Muscle of leg (tissue), 11 donors: ENCODE results near the gene MAPK8. TPM values are rescaled to one million over a fixed set of nuclear protein-coding genes. Genes with fewer than 3 reads are reported as not detected.

Experiments
- DNase-seq: peaks from one replicate; pipeline ENCODE4 v3.0.0; 2013
- H3K27ac ChIP-seq: one replicate; pipeline ENCODE4 v1.5.1; 2013; ENCODE audit warnings: mild to moderate bottlenecking, low read length, control low read depth
- H3K27me3 ChIP-seq: one replicate; pipeline ENCODE4 v1.6.1; 2013; ENCODE audit warnings: low read length; ENCODE audit not compliant: control insufficient read depth, insufficient read depth
- H3K36me3 ChIP-seq: one replicate; pipeline ENCODE4 v1.6.1; 2013; ENCODE audit warnings: low read length; ENCODE audit not compliant: control insufficient read depth, insufficient read depth
- H3K4me1 ChIP-seq: one replicate; pipeline ENCODE4 v1.6.1; 2013; ENCODE audit warnings: low read length; ENCODE audit not compliant: control insufficient read depth, insufficient read depth
- H3K4me3 ChIP-seq: one replicate; pipeline ENCODE4 v1.5.1; 2013; ENCODE audit warnings: low read length, control low read depth
- H3K9me3 ChIP-seq: replicated peaks from 2 replicates; pipeline ENCODE4 v1.6.1; 2013; ENCODE audit warnings: low read depth, low read length; ENCODE audit not compliant: control insufficient read depth
- WGBS: methylation state at CpG from one replicate; pipeline ENCODE4 v1.1.5; 2013; ENCODE audit warnings: missing lambda C conversion rate; ENCODE audit not compliant: insufficient coverage; 5-methylcytosine and 5-hydroxymethylcytosine counted together
- polyA plus RNA-seq, 8 donors: library from polyadenylated mRNA; unstranded; fragments of 120-200 nt; gene quantifications; one replicate each; pipeline versions ENCODE4 v1.2.1 to v1.2.3, GENCODE V29; 2013; ENCODE audit warnings: inconsistent platforms in 1 of 8, low replicate concordance in 1 of 8; ENCODE audit not compliant: insufficient read length in 8 of 8, insufficient read depth in 1 of 8
- total RNA-seq: library from RNA; stranded (reverse); fragments of 120-200 nt; gene quantifications from one replicate; pipeline ENCODE4 v1.2.4, GENCODE V29; 2013

Gene MAPK8
- total and polyA plus RNA-seq, 9 donors: 26.0 to 45.5 (median 32.2) TPM

DNA sequence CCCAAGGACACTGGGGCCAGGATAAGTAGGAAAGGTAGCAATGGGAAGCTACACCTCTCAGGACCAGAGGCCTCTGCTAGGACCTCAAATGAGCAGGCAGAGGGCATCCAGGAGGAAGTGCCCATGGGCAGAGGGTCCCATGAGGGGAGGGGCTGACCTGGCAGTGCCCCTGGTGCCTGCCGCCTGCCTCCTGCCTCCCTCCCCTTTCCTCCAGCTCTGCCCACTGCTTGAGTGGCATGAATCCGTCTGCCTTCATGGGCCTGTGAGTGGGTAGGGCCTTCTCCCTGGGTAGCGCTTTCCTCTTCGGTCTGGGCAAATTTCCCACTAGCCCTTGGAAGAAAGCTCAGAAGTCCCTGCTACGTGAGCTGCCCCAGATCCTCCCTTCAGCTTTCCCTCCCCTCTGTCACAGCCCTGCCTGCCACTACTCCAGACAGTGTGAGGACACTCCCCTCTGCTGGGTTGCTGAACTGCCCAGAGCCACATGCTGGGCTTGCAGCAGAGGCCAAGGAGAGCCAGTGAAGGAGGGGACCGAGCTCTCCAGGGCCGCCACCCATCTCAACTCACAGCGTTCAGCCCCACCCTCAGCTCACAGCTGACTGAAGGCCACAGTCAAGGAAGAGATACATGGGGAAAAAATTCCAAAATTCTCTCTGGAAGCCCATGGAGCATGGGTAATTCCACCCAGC is 157.0 kb downstream of the MAPK8 start:
- Histone ChIP-seq H3K27me3 (peaks cover 25% of the 10 kb centered on the region), H3K4me3 (no peak overlapping the region), H3K9me3 (no peaks in the 10 kb centered on the region), H3K36me3 (no peaks in the 10 kb centered on the region), H3K27ac (no peak overlapping the region), H3K4me1 (peaks cover 30% of the 10 kb centered on the region)
- 24% methylated on average over 3 of the region's 8 CpGs for whole genome bisulfite sequencing
- no peak for DNase-seq

DNA sequence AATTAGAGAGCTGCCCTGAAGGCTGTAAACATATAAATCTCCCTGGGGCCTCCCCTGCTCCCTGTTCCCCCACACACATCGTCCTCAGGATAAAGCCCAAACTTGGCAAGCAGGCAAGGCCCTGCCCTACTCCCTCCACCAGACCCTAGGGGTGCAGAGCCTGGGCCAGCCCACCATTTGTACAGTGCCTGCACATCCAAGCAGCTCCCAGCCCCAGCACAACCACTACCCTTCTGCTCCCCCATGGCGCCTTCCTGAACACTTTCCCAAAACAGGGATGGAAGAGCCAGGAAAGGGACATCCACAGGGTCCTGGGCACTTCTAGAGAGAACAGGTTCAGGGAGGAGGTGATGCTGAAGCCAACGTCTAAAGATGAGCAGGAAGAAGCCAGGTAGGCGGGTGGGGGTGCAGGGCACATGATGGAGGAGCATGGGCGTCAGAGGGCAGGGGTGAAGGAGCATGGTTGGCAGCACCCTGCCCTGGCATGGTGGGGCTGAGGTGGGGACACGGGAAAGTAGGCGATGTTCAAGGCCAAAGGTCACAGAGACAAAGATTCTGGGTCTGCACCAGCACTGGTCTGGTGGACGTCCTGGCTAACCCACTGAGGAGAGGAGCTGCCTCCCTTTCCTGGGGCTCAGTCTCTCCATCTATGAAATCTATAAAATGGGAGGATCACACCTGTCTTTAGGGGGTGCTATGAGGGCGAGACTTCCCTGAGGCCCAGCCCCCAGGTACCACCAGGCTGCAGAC is 157.8 kb downstream of the MAPK8 start:
- Histone ChIP-seq H3K36me3 (no peaks in the 10 kb centered on the region), H3K27me3 (peaks cover 27% of the 10 kb centered on the region), H3K4me1 (peaks cover 30% of the 10 kb centered on the region), H3K4me3 (no peak overlapping the region), H3K27ac (no peak overlapping the region), H3K9me3 (no peaks in the 10 kb centered on the region)
- DNase-seq: no peak
- 82% methylated on average over 6 of the region's 9 CpGs for WGBS

DNA sequence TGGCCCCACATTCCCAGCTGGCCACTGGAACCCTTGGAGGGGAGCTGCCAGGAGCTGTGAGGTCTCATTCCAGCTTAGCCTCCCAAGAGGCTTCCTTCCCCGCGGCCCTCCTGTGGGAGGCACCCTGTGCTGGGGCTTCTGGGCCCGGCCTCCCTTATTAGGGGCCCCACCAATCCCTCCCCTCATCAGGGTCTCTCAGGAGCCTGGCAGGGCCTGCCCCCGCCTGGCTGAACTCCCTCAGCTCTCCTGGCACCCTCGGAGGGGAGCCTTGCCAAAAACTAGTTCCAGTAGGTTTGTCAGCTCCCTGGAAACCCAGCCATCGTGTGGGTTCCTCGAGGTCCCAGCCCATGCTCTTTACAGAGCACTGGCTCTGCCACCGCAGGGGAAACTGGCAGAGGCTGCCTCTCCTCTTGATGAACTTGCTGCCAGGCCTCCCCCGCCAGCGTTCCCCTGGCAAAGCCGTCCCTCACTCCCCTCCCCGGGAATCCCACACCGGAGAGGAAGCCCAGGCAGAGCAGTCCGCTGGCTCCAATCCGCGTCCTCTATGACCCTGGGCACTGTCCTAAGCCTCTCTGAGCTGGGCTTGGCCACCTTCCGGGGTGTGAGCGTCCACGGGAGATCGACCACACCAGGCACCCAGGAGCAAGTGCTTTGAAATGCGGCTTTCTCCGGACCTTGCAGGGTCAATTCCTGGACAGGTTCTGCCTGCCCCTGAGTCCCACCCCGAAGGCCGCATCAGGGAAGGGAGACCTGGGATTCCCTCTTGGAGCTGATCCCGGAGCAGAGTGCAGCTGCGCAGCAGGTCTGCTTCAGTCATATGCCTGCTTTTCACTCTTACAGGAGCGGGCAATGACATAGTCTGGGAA is 158.6 kb downstream of the MAPK8 start:
- peak; percentile 70 for DNase-seq
- 40% methylated on average over 25 of the region's 27 CpGs for WGBS
- Histone ChIP-seq H3K27me3 (peaks cover 27% of the 10 kb centered on the region), H3K27ac (no peak overlapping the region), H3K9me3 (no peaks in the 10 kb centered on the region), H3K36me3 (no peaks in the 10 kb centered on the region), H3K4me3 (no peak overlapping the region), H3K4me1 (peaks cover 31% of the 10 kb centered on the region)

DNA sequence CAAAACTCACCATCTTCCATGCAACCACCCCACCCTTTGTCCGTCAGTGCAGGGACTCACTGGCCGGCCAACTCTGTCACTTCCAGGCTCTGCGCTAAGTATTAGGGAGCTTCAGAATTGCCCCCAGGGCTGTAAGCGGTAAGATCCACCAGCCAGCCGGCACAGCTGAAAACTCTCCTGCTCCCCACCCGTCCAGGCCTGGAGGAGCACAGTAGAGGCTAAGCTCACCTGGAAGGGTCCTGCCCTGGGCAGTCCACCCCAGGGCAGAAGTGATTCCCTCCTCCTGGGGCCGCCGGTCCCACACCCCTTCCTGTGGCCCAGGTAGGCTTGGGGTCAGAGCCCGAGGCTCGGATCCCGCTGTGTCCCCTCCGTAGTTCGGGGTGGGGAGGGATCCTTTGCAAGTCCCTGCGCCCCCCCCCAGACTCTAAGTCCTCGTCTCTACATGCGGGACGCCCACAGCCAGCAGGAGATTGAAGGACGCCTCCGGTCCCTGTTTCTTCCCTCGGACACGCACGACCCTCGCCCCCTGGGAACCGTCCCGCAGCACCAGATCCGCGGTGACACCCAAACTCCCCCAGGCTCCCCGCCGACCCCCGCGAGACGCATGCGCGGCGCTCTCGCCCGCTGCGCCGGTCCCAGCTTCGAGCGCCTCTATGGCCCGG is 159.5 kb downstream of the MAPK8 start:
- no peaks in the 10 kb centered on the region for H3K36me3 ChIP-seq
- peak overlapping the region; percentile 22 for H3K4me3 ChIP-seq
- peaks cover 27% of the 10 kb centered on the region for H3K27me3 ChIP-seq
- no peaks in the 10 kb centered on the region for H3K9me3 ChIP-seq
- H3K4me1 ChIP-seq: peaks cover 37% of the 10 kb centered on the region
- H3K27ac ChIP-seq: no peak overlapping the region
- DNase-seq: no peak
- 10% methylated on average over 36 of the region's 42 CpGs for WGBS

DNA sequence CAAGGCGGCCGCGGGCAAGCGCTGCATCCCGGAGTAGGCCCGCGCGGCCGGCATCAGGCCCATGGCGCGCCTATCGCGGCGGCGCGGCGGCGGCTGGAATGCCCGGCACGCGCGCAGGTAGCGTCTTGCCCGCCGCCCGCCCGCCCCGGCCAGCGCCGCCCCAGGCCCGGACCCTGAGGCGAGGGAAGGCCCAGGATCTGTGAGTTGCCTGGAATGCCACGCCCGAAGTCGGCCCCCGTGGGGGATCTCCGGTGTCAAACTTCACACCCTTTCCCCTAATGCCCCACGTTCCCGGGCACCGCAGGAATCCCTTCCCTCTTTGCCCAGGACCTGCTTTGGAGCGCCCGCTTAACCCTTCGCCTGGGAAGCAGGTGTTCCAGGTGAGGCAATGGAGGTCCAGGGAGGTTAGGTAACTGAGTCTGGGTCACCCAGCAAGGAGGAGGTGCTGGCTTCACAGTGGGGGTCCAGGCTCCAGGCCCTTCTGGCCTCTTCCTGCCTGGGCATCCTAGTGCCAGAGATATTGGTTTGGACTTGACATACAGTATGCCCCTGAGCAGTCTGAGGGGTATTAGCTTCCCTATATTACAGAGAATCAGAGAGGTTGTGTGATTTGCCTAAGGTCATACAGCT is 160.2 kb downstream of the MAPK8 start:
- Histone ChIP-seq H3K4me3 (no peak overlapping the region), H3K27ac (no peak overlapping the region), H3K36me3 (no peaks in the 10 kb centered on the region), H3K4me1 (peaks cover 37% of the 10 kb centered on the region), H3K27me3 (peaks cover 27% of the 10 kb centered on the region), H3K9me3 (no peaks in the 10 kb centered on the region)
- no peak for DNase-seq
- 11% methylated on average over 34 of the region's 43 CpGs for WGBS

GRCh38 chr10:48467669-48468068 is 161.2 kb downstream of the MAPK8 start:
- H3K4me1 ChIP-seq: peaks cover 37% of the 10 kb centered on the region

GRCh38 chr10:48468130-48468790 is 161.8 kb downstream of the MAPK8 start:
- Histone ChIP-seq H3K9me3 (peaks cover 3% of the 10 kb centered on the region), H3K4me1 (peaks cover 37% of the 10 kb centered on the region), H3K36me3 (no peaks in the 10 kb centered on the region), H3K4me3 (no peak overlapping the region), H3K27me3 (peaks cover 27% of the 10 kb centered on the region), H3K27ac (no peak overlapping the region)
- 80% methylated on average over 1 of the region's 3 CpGs for WGBS
- no peak for DNase-seq

More at GRCh38 chr10:48467669-48468068, 161.2 kb downstream of the MAPK8 start:
- no peak for DNase-seq
- Histone ChIP-seq H3K4me3 (no peak overlapping the region), H3K27ac (no peak overlapping the region), H3K9me3 (peaks cover 2% of the 10 kb centered on the region), H3K27me3 (peaks cover 27% of the 10 kb centered on the region), H3K36me3 (no peaks in the 10 kb centered on the region)
- WGBS: 63% methylated on average over 2 of the region's 4 CpGs

DNA sequence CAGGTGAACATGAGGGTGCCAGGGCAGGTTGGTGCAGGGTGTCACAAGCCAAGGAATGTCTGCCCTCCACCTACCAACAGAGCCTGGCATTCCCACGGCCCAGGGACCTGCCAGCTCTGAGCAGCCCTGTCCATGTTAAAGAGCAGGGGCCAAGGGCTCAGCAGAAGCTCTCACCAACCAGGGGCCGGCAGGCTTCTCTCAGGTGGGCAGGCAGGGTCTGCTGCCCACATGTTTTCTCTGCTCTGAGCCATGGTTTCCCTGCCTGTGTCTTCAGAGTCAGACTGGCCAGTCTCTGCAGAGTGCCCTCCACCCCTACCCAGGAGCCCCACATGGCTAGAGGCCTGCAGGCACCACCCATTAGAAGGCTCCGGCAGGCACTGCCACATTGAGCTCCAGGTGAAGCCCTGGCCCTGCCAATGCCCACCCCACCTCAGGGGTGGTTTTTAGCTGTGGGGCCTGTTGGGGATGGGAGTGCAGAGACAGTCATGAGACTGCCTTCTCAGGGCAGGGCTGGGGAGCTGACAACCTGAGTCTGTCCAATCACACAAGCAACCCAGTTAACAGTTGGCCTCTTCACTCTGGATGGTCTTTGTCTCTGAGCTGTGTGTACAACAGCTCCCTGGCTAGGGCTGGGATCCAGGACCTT is 162.5 kb downstream of the MAPK8 start:
- Histone ChIP-seq H3K36me3 (no peaks in the 10 kb centered on the region), H3K4me1 (peaks cover 29% of the 10 kb centered on the region), H3K9me3 (peaks cover 3% of the 10 kb centered on the region), H3K27ac (no peak overlapping the region), H3K4me3 (no peak overlapping the region), H3K27me3 (peaks cover 27% of the 10 kb centered on the region)
- no peak for DNase-seq
- WGBS: 92% methylated on average over 2 of the region's 3 CpGs
